ENCODE results near the gene TOMM5.

DNA sequence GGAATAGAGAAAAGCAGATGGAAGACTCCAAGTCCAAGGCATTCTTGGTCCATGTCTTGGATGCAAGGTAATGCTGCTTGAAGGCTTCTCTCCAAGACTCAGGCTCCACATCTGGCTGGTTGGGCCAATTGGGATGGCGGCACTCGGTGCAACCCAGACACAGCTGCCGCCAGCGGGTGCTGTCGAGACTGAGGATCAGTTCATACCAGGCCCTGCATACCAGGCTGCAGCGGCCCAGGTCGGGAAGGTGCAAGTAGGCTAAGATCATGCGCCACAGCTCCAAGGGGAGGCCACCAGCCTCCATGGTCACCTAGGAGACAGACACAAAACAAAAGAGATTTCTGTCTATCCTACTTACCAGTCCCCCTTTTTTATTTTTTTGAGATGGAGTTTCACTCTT lies 50.9 kb downstream of the TOMM5 start:
- TF ChIP-seq, protein P1, sequence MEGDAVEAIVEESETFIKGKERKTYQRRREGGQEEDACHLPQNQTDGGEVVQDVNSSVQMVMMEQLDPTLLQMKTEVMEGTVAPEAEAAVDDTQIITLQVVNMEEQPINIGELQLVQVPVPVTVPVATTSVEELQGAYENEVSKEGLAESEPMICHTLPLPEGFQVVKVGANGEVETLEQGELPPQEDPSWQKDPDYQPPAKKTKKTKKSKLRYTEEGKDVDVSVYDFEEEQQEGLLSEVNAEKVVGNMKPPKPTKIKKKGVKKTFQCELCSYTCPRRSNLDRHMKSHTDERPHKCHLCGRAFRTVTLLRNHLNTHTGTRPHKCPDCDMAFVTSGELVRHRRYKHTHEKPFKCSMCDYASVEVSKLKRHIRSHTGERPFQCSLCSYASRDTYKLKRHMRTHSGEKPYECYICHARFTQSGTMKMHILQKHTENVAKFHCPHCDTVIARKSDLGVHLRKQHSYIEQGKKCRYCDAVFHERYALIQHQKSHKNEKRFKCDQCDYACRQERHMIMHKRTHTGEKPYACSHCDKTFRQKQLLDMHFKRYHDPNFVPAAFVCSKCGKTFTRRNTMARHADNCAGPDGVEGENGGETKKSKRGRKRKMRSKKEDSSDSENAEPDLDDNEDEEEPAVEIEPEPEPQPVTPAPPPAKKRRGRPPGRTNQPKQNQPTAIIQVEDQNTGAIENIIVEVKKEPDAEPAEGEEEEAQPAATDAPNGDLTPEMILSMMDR (conservative IDR thresholded peaks at IDR 0.05; ENCODE audit: low read depth, low read length) = no peak
- TF ChIP-seq POLR2A (IDR thresholded peaks at IDR 0.05; ENCODE audit: low read depth, low read length) (no peak), MAFK (IDR thresholded peaks at IDR 0.05; ENCODE audit: low read depth, low read length) (no peak), MAZ (IDR thresholded peaks at IDR 0.05; ENCODE audit: borderline replicate concordance, low read depth, low read length) (no peak), CEBPB (IDR thresholded peaks at IDR 0.05; ENCODE audit: low read depth, low read length) (no peak), RAD21 (IDR thresholded peaks at IDR 0.05; ENCODE audit: low read length) (no peak)
- TF ChIP-seq, protein P2, sequence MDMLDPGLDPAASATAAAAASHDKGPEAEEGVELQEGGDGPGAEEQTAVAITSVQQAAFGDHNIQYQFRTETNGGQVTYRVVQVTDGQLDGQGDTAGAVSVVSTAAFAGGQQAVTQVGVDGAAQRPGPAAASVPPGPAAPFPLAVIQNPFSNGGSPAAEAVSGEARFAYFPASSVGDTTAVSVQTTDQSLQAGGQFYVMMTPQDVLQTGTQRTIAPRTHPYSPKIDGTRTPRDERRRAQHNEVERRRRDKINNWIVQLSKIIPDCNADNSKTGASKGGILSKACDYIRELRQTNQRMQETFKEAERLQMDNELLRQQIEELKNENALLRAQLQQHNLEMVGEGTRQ (IDR thresholded peaks at IDR 0.05; ENCODE audit: low read depth, low read length) = no peak
- TF ChIP-seq, protein P3, sequence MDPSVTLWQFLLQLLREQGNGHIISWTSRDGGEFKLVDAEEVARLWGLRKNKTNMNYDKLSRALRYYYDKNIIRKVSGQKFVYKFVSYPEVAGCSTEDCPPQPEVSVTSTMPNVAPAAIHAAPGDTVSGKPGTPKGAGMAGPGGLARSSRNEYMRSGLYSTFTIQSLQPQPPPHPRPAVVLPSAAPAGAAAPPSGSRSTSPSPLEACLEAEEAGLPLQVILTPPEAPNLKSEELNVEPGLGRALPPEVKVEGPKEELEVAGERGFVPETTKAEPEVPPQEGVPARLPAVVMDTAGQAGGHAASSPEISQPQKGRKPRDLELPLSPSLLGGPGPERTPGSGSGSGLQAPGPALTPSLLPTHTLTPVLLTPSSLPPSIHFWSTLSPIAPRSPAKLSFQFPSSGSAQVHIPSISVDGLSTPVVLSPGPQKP (IDR thresholded peaks at IDR 0.05; ENCODE audit: borderline replicate concordance, low read depth, low read length) = no peak
